ENCODE results near the gene FBN1.

Gene FBN1

GRCh38 chr15:48645558-48646330 lies at the start of gene FBN1:
Gene FBN1, minus strand, starts transcription at chr15:48645709. Its CDS starts 940 bp downstream, at chr15:48644769.
- no peak for DNase-seq (ENCODE audit: low read depth in 3 of 3, low spot score in 1 of 3)

- DNase-seq (ENCODE audit: low read depth in 3 of 3, low spot score in 1 of 3): no peak
Observed at GRCh38 chr15:48693484-48693883, 48.0 kb upstream of the FBN1 start.

GRCh38 chr15:48688493-48688892 lies 43.0 kb upstream of the FBN1 start:
- DNase-seq (ENCODE audit: low read depth in 3 of 3, low spot score in 1 of 3): no peak

- DNase-seq (ENCODE audit: low read depth in 3 of 3, low spot score in 1 of 3): no peak
Observed at GRCh38 chr15:48683991-48684765, 38.7 kb upstream of the FBN1 start.

- no peak for DNase-seq (ENCODE audit: low read depth in 3 of 3, low spot score in 1 of 3)
Observed at GRCh38 chr15:48682942-48683651, 37.6 kb upstream of the FBN1 start.

- DNase-seq (ENCODE audit: low read depth in 3 of 3, low spot score in 1 of 3): no peak
Observed at GRCh38 chr15:48681353-48681752, 35.8 kb upstream of the FBN1 start.

GRCh38 chr15:48680841-48681240 lies 35.3 kb upstream of the FBN1 start:
- no peak for DNase-seq (ENCODE audit: low read depth in 3 of 3, low spot score in 1 of 3)

GRCh38 chr15:48679952-48680351 lies 34.4 kb upstream of the FBN1 start:
- no peak for DNase-seq (ENCODE audit: low read depth in 3 of 3, low spot score in 1 of 3)

- no peak for DNase-seq (ENCODE audit: low read depth in 3 of 3, low spot score in 1 of 3)
Observed at GRCh38 chr15:48678851-48679250, 33.3 kb upstream of the FBN1 start.

- DNase-seq (ENCODE audit: low read depth in 3 of 3, low spot score in 1 of 3): no peak
Observed at GRCh38 chr15:48677821-48678220, 32.3 kb upstream of the FBN1 start.

GRCh38 chr15:48675436-48675835 lies 29.9 kb upstream of the FBN1 start:
- no peak for DNase-seq (ENCODE audit: low read depth in 3 of 3, low spot score in 1 of 3)

GRCh38 chr15:48674876-48675275 lies 29.4 kb upstream of the FBN1 start:
- no peak for DNase-seq (ENCODE audit: low read depth in 3 of 3, low spot score in 1 of 3)

GRCh38 chr15:48672206-48672605 lies 26.7 kb upstream of the FBN1 start:
- no peak for DNase-seq (ENCODE audit: low read depth in 3 of 3, low spot score in 1 of 3)

GRCh38 chr15:48671103-48672022 lies 25.9 kb upstream of the FBN1 start:
- DNase-seq (ENCODE audit: low read depth in 3 of 3, low spot score in 1 of 3): no peak

GRCh38 chr15:48667701-48668100 lies 22.2 kb upstream of the FBN1 start:
- no peak for DNase-seq (ENCODE audit: low read depth in 3 of 3, low spot score in 1 of 3)

- no peak for DNase-seq (ENCODE audit: low read depth in 3 of 3, low spot score in 1 of 3)
Observed at GRCh38 chr15:48664436-48664835, 18.9 kb upstream of the FBN1 start.

- no peak for DNase-seq (ENCODE audit: low read depth in 3 of 3, low spot score in 1 of 3)
Observed at GRCh38 chr15:48657950-48658591, 12.6 kb upstream of the FBN1 start.

- DNase-seq (ENCODE audit: low read depth in 3 of 3, low spot score in 1 of 3): no peak
Observed at GRCh38 chr15:48654801-48655200, 9.3 kb upstream of the FBN1 start.

GRCh38 chr15:48653913-48654670 lies 8.6 kb upstream of the FBN1 start:
- no peak for DNase-seq (ENCODE audit: low read depth in 3 of 3, low spot score in 1 of 3)

- DNase-seq (ENCODE audit: low read depth in 3 of 3, low spot score in 1 of 3): no peak
Observed at GRCh38 chr15:48653216-48653615, 7.7 kb upstream of the FBN1 start.
